Measurements from ENCODE around the gene IL12RB1. TPM values are rescaled to one million over a fixed set of nuclear protein-coding genes. Genes with fewer than 3 reads are reported as not detected.

The IL12RB1 gene
- total RNA-seq, 2 experiments from 2014 or later = 7.7 to 41.7 TPM

DNA sequence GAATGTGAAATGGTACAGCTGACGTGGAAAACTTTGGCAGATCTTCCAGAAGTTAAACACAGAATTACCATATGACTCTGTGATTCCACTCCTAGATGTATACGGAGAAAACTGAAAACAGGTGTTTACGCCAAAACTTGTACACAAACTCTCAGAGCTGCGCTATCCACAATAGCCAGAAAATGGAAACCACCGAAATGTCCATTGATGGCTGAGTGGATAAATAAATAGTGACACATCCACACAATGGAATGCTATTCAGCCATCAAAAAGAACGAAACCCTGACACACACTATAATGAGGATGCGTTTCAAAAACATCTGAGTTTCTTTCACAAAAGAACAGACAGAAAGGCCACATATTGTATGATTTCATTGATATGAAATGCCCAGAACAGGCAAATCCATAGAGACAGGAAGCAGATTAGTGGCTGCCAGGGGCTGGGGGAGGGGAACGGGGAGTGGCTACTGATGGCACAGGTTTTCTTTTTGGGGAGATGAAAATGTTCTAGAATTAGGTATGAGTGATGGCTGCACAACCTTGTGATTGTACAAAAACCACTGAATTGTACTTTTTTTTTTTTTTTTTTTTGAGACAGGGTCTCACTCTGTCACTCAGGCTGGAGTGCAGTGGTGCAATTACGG is 33.0 kb downstream of the IL12RB1 start:
- no TSS peak for BruUV-seq (replicated peaks)
- Histone ChIP-seq H3K4me1 (ENCODE audit: insufficient read depth, low read length, poor library complexity, severe bottlenecking) (peaks cover 19% of the 10 kb centered on the region), H3K9me3 (ENCODE audit: low read length) (no peaks in the 10 kb centered on the region), H3K79me2 (ENCODE audit: insufficient read depth, low read depth, low read length) (no peaks in the 10 kb centered on the region), H3K27ac (ENCODE audit: low read depth, low read length, poor library complexity, severe bottlenecking) (no peak overlapping the region), H2AFZ (ENCODE audit: low read length) (no peak overlapping the region), H3K4me2 (ENCODE audit: low read length) (no peak overlapping the region), H3K36me3 (ENCODE audit: insufficient read depth, low read length) (no peaks in the 10 kb centered on the region), H3K9me2 (ENCODE audit: insufficient read depth, low read length) (no peaks in the 10 kb centered on the region), H3K4me3 (ENCODE audit: low read depth, low read length, poor library complexity, severe bottlenecking) (no peak overlapping the region), H4K20me1 (ENCODE audit: insufficient read depth, low read length) (no peaks in the 10 kb centered on the region)
- no peak for DNase-seq (ENCODE audit: low spot score)
- TF ChIP-seq, protein P1, sequence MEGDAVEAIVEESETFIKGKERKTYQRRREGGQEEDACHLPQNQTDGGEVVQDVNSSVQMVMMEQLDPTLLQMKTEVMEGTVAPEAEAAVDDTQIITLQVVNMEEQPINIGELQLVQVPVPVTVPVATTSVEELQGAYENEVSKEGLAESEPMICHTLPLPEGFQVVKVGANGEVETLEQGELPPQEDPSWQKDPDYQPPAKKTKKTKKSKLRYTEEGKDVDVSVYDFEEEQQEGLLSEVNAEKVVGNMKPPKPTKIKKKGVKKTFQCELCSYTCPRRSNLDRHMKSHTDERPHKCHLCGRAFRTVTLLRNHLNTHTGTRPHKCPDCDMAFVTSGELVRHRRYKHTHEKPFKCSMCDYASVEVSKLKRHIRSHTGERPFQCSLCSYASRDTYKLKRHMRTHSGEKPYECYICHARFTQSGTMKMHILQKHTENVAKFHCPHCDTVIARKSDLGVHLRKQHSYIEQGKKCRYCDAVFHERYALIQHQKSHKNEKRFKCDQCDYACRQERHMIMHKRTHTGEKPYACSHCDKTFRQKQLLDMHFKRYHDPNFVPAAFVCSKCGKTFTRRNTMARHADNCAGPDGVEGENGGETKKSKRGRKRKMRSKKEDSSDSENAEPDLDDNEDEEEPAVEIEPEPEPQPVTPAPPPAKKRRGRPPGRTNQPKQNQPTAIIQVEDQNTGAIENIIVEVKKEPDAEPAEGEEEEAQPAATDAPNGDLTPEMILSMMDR (conservative IDR thresholded peaks at IDR 0.05; ENCODE audit: low read length) = no peak
- no peak for TF ChIP-seq EZH2phosphoT487 (IDR thresholded peaks at IDR 0.05; ENCODE audit: borderline replicate concordance, low read depth, low read length)
- CTCF ChIA-PET (ENCODE audit: unreplicated experiment) = no interaction called here
- POLR2A ChIA-PET = no interaction called here
- intact Hi-C loops (cut with micrococcal nuclease; ENCODE audit: unreplicated experiment) = no loop called here

DNA sequence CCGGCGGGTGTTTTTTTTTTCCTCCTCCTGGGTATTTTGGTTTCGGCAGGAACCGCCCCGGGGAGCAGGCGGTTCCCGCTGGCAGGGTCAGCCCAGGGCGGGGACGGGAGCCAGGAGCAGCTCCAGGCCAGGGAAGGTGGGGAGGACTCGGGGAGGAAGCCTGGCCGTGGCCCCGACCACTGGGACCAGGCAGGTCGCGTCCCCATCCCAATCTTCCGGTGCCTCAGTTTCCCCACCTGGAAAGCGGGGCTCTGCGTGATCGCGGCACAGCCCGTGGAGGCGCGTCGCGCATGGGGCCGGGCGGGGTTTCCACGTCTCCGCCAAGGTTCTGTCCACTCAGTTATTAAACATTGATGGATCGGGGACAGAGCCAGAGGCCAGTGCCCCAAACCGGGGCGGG is 34.8 kb downstream of the IL12RB1 start:
- H3K4me2 ChIP-seq (ENCODE audit: low read length) = no peak overlapping the region
- no TSS peak for BruUV-seq (replicated peaks)

DNA sequence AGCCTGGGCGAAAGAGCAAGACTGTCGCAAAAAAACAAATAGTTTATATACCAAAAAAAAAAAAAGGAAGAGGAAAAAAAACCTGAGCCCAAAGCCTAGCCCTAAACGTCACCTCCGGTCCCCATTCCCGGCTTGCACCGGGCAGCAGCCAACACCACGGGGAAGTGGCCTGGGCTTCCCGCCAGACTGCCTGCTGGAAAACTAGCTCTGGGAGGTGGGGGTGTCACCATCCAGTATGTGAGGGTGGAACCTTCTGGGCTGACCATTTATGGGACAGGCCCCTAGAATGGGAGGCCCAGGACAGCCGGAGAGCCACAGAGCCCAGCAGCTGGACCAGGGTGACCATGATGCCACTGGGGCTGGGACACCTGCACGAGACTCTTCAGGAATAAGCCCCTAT is 37.3 kb downstream of the IL12RB1 start:
- DNase-seq (ENCODE audit: low spot score) = no peak

More for the DNA sequence above, 34.8 kb downstream of the IL12RB1 start:
- no peaks in the 10 kb centered on the region for H3K79me2 ChIP-seq (ENCODE audit: insufficient read depth, low read depth, low read length)
- no peaks in the 10 kb centered on the region for H3K36me3 ChIP-seq (ENCODE audit: insufficient read depth, low read length)
- no peaks in the 10 kb centered on the region for H3K9me3 ChIP-seq (ENCODE audit: low read length)
- DNase-seq (ENCODE audit: low spot score) = no peak
- no peak overlapping the region for H2AFZ ChIP-seq (ENCODE audit: low read length)
- H3K9me2 ChIP-seq (ENCODE audit: insufficient read depth, low read length) = no peaks in the 10 kb centered on the region
- ChIA-PET CTCF (ENCODE audit: unreplicated experiment) (no interaction called here), POLR2A (no interaction called here)
- peaks cover 6% of the 10 kb centered on the region for H3K4me1 ChIP-seq (ENCODE audit: insufficient read depth, low read length, poor library complexity, severe bottlenecking)
- no peak for TF ChIP-seq EZH2phosphoT487 (IDR thresholded peaks at IDR 0.05; ENCODE audit: borderline replicate concordance, low read depth, low read length)
- TF ChIP-seq, protein P1 (conservative IDR thresholded peaks at IDR 0.05; ENCODE audit: low read length) = no peak
- H3K4me3 ChIP-seq (ENCODE audit: low read depth, low read length, poor library complexity, severe bottlenecking) = no peak overlapping the region
- no peaks in the 10 kb centered on the region for H4K20me1 ChIP-seq (ENCODE audit: insufficient read depth, low read length)
- intact Hi-C loops (cut with micrococcal nuclease; ENCODE audit: unreplicated experiment) = no loop called here
- no peak overlapping the region for H3K27ac ChIP-seq (ENCODE audit: low read depth, low read length, poor library complexity, severe bottlenecking)

More for the DNA sequence above, 37.3 kb downstream of the IL12RB1 start:
- Histone ChIP-seq H3K4me2 (ENCODE audit: low read length) (no peak overlapping the region), H3K4me3 (ENCODE audit: low read depth, low read length, poor library complexity, severe bottlenecking) (no peak overlapping the region), H3K27ac (ENCODE audit: low read depth, low read length, poor library complexity, severe bottlenecking) (no peak overlapping the region), H2AFZ (ENCODE audit: low read length) (no peak overlapping the region), H3K9me3 (ENCODE audit: low read length) (no peaks in the 10 kb centered on the region), H3K4me1 (ENCODE audit: insufficient read depth, low read length, poor library complexity, severe bottlenecking) (peaks cover 22% of the 10 kb centered on the region), H3K9me2 (ENCODE audit: insufficient read depth, low read length) (no peaks in the 10 kb centered on the region), H3K36me3 (ENCODE audit: insufficient read depth, low read length) (no peaks in the 10 kb centered on the region), H3K79me2 (ENCODE audit: insufficient read depth, low read depth, low read length) (no peaks in the 10 kb centered on the region), H4K20me1 (ENCODE audit: insufficient read depth, low read length) (no peaks in the 10 kb centered on the region)
- BruUV-seq (replicated peaks) = no TSS peak
- ChIA-PET CTCF (ENCODE audit: unreplicated experiment) (no interaction called here), POLR2A (no interaction called here)
- intact Hi-C loops (cut with micrococcal nuclease; ENCODE audit: unreplicated experiment) = no loop called here
- no peak for TF ChIP-seq EZH2phosphoT487 (IDR thresholded peaks at IDR 0.05; ENCODE audit: borderline replicate concordance, low read depth, low read length)
- TF ChIP-seq, protein P1 (conservative IDR thresholded peaks at IDR 0.05; ENCODE audit: low read length) = no peak

Data from OCI-LY7 (cell line).